Measurements from ENCODE around the gene LTA.

DNA sequence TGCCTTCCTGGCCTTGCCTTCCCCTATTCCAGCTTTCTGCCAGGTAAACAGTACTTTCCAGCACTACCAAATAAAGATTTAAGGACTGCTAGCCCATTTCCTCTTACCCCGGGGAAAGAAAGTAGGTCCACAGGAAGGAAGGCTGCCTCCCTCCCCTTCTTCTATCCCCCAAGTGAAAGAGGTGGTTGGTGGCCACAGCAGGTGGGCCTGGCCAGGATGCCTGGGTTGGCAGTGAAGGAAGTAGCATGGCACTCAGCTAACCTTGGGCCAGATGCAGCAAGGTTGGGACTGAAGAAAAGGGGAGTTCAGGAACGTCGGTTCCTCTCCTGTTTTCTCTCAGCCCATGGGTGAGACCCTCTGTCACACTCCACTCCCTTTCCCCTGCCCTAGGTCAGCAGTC is 15.8 kb upstream of the LTA start:
- TF ChIP-seq, protein P1, sequence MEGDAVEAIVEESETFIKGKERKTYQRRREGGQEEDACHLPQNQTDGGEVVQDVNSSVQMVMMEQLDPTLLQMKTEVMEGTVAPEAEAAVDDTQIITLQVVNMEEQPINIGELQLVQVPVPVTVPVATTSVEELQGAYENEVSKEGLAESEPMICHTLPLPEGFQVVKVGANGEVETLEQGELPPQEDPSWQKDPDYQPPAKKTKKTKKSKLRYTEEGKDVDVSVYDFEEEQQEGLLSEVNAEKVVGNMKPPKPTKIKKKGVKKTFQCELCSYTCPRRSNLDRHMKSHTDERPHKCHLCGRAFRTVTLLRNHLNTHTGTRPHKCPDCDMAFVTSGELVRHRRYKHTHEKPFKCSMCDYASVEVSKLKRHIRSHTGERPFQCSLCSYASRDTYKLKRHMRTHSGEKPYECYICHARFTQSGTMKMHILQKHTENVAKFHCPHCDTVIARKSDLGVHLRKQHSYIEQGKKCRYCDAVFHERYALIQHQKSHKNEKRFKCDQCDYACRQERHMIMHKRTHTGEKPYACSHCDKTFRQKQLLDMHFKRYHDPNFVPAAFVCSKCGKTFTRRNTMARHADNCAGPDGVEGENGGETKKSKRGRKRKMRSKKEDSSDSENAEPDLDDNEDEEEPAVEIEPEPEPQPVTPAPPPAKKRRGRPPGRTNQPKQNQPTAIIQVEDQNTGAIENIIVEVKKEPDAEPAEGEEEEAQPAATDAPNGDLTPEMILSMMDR (IDR thresholded peaks at IDR 0.05; ENCODE audit: extremely low read depth in 1 of 2, insufficient read depth in 1 of 2, low read depth in 1 of 2, low read length in 2 of 2), result no peak
- TF ChIP-seq POLR2A (IDR thresholded peaks at IDR 0.05; ENCODE audit: low read depth, low read length) (no peak), EZH2 (IDR thresholded peaks at IDR 0.05; ENCODE audit: borderline replicate concordance, low read depth, low read length, severe bottlenecking) (no peak), POLR2AphosphoS5 (IDR thresholded peaks at IDR 0.05; ENCODE audit: insufficient read depth, low read depth, low read length) (no peak), JUN (IDR thresholded peaks at IDR 0.05; ENCODE audit: borderline replicate concordance, insufficient read depth, insufficient read length, low read depth) (no peak)
- TF ChIP-seq, protein P2, sequence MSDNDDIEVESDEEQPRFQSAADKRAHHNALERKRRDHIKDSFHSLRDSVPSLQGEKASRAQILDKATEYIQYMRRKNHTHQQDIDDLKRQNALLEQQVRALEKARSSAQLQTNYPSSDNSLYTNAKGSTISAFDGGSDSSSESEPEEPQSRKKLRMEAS (IDR thresholded peaks at IDR 0.05; ENCODE audit: insufficient read depth, insufficient read length), result no peak
